Stimulated activated CD4-positive, alpha-beta T cell treated with anti-CD3 and anti-CD28 coated beads, Interleukin-2, amount 100 ng/mL, for 24 hours (primary cell): Measurements from ENCODE around the gene TMEM182.

Experiments
- DNase-seq, 2 donors: peaks; one replicate each; pipeline ENCODE4 v3.0.0-alpha.2; 2020

Gene TMEM182

DNA sequence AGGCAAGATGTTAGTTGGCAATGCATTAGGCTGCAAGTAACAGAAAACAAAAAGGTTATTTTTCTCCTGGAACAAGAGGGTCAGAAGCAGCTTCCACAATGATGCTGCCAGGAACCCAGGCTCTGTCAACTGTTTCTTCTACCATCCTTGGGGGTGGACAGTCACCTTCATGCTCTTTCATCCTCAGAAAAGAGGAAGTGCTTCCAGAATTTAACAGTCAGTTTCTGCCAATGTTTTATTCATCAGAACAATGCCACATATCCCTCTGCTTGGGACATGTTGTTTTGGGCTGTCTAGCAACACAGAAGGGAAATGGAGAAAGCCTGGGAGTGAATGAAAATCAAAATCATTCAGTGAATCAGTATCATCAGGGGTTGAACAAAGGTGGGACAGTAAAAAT lies 7.1 kb downstream of the TMEM182 start:
- DNase-seq, result no peak

DNA sequence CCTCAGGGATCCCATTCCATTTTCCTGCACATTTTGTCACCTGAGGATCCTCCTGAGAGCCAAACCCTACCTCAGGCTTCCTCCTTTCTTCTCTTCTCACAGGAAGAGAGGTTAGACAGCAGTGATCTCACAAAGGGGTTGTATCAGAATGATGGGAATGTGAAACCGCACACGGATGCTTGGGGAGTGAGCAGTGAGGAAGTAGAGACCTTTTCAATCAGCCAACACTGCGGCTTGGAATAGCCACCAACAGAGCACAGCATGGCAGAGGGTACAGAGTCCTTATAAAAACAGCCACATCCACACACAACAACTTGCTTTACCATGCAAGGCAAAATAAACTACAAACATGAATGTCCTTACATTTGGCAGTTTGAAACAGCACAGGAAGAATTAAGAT lies 8.7 kb downstream of the TMEM182 start:
- no peak for DNase-seq

DNA sequence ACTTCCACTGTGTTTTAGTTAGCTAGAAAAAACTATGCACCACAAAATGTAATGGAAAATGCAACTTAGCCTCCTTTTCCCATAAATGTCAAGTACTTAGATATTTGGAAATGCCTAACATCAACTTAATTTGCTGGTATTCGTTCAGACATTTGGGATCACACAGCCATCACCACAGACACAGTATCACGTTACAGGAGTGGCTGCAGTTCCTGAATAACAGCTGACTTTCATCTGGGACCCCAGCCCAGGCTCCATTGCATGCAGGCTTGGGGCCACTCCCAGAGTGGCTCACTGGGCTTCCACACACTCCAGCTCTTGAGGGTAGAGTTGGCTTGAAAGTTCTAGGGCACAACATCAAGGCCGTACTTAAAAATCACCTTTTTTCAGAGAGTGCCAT lies 9.3 kb downstream of the TMEM182 start:
- no peak for DNase-seq

DNA sequence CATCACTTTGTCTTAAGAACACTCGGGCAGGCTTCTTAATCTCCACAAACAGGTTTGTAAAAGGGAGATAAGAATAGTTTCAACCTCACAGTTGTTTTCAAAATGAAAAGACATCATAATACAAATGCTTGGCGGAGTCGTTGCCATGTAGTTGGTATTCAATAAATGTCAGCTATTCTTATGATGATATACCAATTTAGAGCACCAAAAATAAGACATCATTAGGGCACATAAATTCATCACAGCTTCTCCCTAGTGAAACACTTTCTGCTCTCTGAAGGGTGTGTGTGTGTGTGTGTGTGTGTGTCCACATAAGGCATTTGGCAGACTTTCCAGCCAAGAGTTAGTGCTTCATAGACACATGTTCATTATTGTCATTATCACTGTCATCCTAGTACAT lies 10.8 kb downstream of the TMEM182 start:
- no peak for DNase-seq

DNA sequence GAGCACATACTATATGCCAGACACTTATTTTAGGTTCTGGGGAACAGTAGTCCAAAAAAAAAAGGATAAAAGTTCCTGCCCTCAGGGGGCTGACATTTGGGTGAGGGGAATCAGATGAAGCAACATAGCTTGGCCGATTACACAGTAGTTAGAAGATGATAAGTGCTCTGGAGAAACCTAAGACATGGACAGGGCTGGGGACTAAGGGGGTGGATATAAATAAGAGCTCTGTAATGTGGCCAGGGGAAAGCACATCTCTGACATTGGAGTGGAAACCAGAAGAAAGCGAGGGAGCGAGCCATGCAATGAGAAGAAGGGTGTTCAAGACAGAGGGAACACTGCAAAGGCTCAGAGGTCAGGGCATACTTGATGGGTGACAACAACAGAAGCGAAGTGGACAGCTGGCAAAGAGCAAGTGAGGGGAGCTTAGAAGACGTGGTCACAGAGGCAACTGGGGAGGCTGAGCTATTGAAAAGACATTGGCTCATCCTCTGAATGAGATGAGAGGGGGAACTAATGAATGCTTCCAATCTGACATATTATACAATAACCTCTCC lies 11.4 kb downstream of the TMEM182 start:
- no peak for DNase-seq

DNA sequence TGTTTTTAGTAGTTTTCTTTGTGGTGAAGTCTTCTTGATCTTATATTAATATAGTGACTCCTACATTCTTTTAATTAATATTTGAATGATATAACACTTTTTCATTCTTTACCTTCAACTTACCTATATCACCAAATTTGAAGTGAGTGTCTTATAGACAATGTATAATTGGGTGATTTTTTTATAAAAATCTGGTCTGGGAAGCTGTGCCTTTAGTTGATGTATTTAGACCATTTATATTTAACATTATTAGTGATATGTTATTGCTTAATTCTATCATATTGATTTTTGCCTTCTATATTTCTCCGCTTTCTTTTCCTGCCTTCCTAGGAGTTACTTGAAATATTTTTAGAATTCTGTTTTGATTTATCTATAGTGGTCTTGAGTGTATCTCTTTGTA lies 16.4 kb downstream of the TMEM182 start:
- DNase-seq, result no peak

DNA sequence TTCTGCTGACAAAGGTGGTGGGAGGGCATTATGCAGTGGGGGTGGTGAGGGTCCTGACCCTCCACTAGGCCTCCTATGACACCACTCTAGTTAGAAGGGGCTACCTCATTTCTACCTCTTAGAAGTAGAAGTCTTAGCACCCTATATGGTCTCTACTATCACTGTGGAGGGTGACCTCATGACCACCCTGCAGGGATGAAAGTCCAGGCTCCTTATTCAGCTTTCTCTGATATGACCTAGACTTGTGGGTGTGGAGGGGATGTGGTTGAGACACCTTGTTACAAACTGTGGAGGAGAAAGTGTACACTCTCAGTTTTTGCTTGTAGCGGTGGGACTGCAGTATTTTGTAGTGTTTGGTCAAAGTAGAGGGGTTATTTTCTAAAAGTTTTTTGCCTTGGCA lies 18.6 kb downstream of the TMEM182 start:
- DNase-seq, result no peak

DNA sequence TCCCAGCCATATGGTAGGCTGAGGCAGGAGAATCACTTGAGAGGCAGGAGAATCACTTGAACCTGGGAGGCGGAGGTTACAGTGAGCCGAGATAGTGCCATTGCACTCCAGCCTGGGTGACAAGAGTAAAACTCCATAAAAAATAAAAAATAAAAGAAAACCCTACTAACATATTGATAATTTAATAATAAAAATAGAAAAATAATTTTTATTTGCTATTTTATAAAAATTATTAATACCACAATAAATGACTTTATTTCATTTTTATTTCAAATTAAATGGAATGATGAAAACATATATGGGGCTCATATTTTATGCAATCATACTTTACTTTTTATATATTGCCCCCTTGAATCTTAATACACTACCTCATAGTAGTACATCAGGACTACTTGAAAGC lies 20.4 kb downstream of the TMEM182 start:
- DNase-seq, result no peak

DNA sequence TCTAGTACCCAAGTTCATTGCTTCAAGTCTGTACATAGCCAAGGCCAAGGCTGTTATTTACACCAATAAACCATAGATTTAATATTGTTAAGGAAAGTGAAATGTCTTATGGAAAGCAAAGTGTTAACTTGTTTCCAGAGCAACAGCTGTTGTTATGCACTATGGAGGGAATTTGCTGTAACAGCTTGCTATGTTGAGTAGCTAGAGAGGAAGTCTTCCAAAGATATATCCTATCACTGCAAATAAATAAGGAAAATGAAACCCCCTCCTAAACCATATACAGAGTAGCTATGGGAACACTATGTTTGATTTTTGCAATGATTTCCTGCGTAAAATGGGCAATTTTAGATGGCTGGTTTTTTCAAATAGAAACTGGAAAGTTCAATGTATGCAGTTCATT lies 21.1 kb downstream of the TMEM182 start:
- DNase-seq, result no peak

DNA sequence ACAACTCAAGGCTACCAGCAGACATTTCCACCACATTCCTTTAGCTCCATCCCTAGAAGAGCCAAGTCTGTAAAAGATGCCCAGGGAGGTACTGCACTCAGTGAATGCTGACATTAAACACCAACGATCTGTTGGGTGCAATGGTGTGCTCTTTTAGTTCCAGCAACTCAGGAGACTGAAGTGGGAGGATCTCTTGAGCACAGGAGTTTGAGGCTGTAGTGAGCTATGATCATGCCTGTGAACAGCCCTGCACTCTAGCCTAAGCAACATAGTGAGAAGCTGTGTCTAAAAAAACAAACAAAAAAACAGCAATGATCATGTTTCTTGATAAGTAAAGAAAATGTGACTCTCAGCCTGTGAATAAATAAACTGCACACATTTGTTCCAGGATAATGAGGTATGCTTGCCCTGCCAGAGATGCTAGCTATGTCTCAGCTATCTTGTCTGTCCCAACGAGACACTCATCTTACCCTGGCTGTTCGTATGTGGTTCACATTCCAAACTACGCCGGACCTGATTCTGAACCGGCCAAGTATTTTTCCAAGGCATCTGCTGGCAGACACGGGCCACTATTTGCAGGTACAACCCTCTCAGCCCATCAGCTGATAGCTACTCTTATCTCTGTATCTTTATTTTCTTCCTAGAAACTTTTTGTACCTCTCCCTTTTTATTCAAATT lies 21.8 kb downstream of the TMEM182 start:
- DNase-seq, result no peak

DNA sequence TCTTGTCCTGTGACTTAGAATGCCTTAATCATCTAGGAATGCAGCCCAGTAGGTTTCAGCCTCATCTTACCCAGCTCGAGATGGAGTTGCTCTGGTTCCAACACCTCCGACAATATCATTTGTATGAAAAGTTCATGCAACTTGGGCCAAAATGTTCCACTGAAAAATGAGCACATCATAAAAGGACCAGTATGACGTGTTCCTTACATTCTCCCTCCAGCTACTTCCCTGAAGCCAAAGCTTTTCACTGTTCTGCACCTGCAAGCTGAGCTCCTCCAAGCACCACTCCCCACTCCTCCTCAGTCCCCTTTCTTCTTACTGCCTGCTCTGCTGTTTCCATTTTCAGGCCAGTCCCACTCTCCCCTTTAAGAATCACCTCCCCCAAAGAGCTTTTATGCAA lies 23.1 kb downstream of the TMEM182 start:
- DNase-seq, result no peak

DNA sequence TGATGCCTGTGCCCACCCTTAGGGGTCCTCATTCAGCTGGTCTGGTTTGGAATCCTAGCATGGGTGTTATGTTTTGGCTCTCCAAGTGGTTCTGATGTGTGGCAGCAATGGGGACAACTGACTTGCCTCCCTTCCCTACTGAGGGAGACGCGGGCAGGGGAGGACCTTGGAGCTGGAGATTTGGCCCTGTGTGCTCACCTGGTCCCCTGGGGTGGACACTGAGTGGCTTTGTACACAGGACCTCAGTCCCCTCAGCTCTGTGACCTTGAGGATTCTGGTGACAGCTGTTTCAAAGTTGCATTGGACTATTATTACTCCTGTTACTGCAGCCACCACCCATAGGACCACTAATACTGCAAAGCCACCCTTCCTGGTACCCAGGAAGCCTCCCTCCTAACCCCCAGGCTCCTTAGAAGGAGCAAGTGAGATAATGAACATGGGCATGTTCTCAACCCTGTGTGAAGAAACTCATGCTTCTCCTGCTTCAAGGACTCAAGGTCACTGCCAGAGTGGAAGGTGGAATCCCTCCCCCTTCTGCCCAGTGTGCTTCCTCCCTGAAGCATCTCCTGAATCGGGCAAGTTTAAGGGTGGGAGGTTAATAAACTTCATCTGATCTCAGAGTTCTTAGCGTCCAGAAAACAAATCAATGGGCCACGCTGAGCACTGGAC lies 26.5 kb downstream of the TMEM182 start:
- DNase-seq, result no peak

DNA sequence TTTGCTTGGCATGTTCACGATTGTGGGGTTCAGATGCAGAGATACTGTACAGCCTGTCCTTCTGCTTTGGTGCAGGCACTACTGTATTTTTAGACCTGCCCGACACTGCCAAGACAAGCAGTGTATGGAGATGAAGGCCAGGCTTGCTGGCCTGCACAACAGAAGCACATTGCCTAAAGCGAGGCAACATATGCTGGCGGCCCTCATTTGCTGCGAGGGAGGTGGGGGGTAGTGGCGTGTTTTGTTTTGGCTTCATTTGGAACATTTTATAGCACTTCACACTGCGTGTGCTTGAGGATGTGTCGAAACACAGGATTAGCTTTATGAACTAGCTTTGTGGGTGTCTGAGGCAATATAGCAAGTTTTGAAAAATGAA lies 27.0 kb downstream of the TMEM182 start:
- DNase-seq, result no peak

DNA sequence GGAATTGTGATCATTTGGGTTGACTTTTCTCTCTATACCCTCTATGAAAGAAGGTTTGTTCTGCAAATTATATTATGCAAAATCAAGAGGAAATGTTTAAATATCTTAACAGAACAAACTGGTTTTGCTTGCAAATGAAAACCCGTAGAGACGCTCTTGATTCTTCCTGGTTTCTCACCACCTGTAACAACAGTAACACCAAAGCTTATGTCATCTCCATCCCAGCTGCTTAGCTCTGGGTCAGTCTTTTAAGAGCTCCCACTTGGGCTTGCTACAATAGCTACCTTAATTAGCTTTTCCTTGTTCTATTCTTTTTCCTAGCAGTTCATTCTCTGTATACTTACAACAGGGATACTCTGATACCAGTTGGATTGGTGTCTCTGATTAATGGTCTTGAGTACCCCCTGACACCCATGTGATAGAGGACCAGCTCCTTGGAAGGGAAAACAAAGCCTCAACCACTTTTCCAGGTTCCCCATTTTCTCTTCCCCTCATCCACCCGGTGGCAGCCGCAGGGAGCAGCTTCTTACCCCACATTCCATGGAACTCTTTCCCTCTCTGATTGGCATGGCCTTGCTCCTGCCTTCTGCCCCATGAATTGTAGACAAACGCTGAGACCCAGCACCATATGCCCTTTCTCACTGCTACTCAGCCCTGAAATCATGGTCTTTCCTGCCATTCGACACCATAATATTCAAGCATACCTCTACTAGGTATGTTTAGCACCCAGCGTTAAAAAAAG lies 27.7 kb downstream of the TMEM182 start:
- DNase-seq, result no peak

DNA sequence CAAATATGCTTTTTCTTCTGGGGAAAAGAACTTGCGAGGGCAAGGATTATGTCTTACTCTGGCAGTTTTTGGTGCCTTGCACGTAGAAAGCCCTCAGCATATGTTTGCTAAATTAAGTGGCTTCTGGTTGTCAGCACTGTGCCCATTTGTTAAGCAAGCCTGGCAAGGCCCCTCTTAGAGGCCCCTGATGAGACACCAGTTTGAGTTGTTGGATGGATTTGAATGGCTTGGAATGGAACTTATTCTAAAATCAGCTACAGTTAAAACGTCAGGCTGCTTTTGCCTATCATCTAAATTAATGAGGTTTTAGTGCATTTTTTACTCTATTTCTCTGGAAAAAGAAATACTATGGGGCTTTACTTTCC lies 28.2 kb downstream of the TMEM182 start:
- DNase-seq, result no peak

DNA sequence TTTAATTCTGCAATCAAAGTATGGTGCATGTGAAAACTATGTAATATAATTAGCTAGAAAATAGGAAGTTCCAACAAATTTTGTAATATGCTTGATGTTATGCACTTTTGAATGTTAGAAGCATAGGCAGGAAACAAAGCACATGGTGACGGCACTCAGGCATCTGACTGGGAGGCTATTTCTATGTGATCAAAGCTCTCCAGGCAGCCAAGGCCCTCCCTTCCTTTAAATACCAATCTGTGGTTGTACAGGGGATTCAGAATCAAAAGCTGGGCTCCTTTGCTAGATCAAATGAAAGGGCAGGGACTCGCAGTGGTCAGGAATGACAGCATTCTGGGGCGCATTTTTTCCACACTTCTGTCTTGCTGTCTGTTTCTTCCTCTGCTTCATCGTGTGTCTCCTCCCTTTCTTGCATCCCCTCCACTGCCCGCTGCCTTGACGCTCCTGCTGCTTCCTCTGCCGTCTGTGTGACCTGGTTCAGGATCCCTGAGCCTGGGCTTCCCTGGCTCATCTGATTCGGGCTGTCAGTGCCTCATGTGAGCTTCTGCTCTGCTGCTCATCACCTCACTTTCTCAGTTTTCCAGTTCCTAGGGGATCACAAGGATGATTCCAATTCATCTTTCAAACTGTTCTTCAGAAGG lies 30.9 kb downstream of the TMEM182 start:
- DNase-seq, result no peak

DNA sequence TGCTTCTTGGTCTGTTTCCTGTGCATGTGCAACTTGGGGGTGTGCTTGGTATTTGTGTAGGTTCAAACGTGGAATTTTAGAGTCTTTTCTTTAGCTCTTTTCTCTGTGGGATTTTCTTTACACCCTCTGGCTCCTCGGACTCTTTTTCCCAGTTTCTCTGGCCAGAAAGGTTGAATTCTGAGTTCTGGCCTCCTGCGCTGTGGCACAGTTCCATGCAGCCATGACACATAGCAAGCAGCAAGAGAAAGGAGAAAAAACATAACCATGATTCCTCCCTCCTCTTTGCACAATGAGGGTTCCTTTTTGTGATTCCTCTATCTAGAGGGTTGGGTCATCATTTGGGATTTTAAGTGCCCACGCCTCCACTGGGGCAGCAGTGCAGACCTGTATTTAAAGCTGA lies 33.8 kb downstream of the TMEM182 start:
- no peak for DNase-seq

DNA sequence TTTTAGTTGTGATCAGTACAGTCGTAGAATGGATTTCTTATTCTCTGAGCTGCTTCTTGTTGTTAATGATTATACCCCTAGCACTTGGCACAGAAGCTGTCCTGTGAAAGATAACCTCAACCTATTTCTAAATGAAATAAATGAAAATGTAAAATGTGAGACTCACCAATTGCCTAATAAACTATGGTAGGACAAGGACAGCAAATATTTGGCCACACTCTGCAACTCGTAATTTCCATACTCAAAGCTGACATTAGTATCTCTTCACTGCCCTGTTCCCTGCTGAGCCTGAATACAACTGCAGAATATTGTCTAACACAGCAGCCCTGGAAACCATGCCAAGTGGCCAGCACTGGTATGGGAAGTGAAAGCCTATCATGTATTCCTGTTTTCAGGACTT lies 34.5 kb downstream of the TMEM182 start:
- DNase-seq, result no peak

DNA sequence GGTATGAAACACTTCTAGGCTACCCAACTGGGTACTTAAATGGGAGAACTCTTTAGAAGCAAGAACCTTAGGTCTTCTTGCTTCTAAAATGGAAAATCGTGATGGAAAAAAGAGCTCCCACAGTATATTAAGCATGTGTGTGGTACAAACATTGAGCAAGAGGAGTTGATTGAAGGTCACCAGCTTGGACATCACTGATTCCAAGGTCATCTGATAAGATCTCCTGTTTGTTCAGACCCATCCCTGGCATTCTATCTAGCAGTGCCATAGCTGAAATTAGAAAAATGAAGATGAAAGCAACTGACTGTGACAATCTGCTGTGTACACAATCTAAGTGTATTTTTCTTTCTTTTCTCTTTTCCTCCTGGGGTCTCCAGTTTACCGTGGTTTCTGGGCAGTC lies 35.7 kb downstream of the TMEM182 start:
- DNase-seq, result no peak

DNA sequence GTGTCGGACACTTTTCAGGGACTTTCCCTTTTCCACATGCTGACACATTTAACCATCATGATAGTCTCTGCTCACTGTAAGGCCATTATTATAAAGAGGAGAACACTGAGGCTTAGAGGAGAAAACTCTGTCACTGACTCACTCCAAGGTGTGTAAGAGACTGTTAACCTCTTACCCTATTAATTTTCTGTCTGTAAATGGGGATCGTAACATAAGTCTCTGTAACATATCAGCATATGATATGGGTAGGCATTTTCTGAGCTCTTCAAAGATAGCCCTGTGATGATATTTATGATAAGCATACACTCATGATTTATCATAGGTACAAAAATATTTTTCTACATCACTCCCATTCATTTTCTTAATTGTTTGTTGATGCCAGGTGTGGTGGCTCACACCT lies 36.4 kb downstream of the TMEM182 start:
- no peak for DNase-seq

DNA sequence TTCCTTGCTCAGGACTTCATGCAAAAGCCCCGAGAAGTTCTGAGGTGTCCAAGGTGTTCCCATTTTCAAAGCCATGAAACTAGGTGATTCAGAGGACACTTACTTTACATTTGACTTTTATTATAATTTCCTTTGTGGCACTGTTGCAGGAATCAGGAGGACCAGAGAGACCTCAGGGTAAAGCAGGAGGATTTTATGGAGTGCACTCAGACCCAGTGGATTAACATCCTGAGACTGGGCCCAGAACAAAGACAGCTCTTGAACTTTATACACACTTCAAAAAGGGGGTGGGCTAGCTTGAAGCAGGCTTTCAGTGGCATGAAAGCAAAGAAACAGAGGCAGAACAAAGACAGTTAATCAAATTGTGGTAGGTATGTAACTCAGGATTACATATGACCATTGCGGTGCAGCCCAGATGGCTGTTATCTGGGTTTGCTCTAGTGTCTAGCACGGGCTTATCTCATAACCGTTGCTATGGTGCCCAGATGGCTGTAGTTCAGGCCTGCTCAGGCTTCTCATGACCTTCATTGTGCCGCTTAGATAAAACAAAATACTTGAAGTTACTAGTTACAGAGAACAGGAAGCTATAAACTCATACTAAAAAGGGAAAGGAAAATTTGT lies 39.4 kb downstream of the TMEM182 start:
- no peak for DNase-seq

DNA sequence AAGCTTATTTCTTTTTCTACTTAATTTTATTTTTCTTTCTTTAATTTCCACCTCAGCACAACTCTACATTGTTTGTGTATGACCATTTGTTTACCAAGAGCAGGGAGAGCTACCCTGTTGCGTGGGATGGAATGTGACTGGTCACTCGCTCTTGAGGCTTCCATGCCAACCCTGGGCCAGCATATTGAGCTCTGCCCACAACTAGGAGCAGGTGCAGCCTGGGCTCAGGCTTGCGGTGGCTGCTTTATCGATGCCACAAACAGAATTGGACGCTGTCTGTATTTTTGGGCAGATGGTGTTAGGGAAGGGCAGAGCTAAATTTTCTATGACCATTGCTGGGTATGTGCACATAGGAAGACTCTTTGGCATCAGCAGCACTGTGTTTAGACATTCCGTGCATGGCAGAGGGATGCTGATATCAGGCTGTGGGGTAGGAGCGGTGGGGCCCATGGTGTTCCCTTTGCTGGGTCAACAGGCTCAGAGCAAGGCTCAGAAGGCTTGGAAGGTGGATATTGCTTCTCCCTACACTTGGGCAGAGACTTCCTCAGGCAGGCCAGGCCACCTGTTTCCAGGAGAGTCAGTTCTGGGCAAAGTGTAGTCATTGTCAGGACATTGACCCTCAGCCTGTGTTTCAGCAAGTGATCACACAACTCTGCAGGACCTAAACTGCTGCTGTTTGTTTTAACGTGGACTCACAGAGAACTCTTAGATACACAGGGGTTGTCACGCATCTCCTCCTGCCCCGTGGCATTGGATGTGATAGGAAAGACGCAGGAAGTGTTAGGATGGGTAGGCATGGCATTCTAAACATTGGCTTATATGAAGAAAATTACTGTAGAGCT lies 40.2 kb downstream of the TMEM182 start:
- DNase-seq, result no peak
